Naive B cell (primary cell): Measurements from ENCODE around the gene GPR152. TPM values are rescaled to one million over a fixed set of nuclear protein-coding genes. Genes with fewer than 3 reads are reported as not detected.
"Not testable (repeated sequence)": the region's sequence is repeated elsewhere in the genome, so short reads cannot be mapped to it uniquely, and the experiment has no call there.

Experiments
- ATAC-seq, 2 donors: fragments of 150-1000 bp; cut with Tn5 transposase; 2 replicates each; pipeline ENCODE4 v1.10.0; 2021; ENCODE audit warnings: low read depth in 2 of 2, mild to moderate bottlenecking in 2 of 2, moderate library complexity in 2 of 2
- DNase-seq: peaks from one replicate; pipeline ENCODE4 v3.0.0; 2022
- H3K27ac Mint-ChIP-seq, 6 donors: one replicate each; pipeline ENCODE4 v1.8.0; 2020 to 2022; ENCODE audit warnings: mild to moderate bottlenecking in 6 of 6, mixed read lengths in 6 of 6, moderate library complexity in 5 of 6, inconsistent platforms in 2 of 6
- H3K27me3 Mint-ChIP-seq, 3 donors: one replicate each; pipeline ENCODE4 v1.8.0; 2021 to 2022; ENCODE audit warnings: mixed read lengths in 3 of 3, mild to moderate bottlenecking in 1 of 3
- H3K36me3 Mint-ChIP-seq, 2 donors: one replicate each; pipeline ENCODE4 v1.8.0; 2020 to 2022; ENCODE audit warnings: mixed read lengths in 2 of 2, inconsistent platforms in 1 of 2, mild to moderate bottlenecking in 1 of 2
- H3K4me1 Mint-ChIP-seq, 3 donors: one replicate each; pipeline ENCODE4 v1.8.0; 2020 to 2022; ENCODE audit warnings: mixed read lengths in 3 of 3, inconsistent platforms in 1 of 3, mild to moderate bottlenecking in 1 of 3, moderate library complexity in 1 of 3
- H3K4me3 Mint-ChIP-seq, 8 donors: one replicate each; pipeline ENCODE4 v1.8.0; 2020 to 2022; ENCODE audit warnings: mild to moderate bottlenecking in 8 of 8, mixed read lengths in 8 of 8, moderate library complexity in 8 of 8, inconsistent platforms in 2 of 8
- H3K9me3 Mint-ChIP-seq, 7 donors: one replicate each; pipeline ENCODE4 v1.8.0; 2020 to 2022; ENCODE audit warnings: mixed read lengths in 7 of 7, mild to moderate bottlenecking in 5 of 7, inconsistent platforms in 2 of 7, moderate library complexity in 1 of 7
- polyA plus RNA-seq, 6 donors: library from polyadenylated mRNA; unstranded; fragments of 300-500 nt; fragmentation: Illumina TruSeq; gene quantifications; one replicate each; pipeline ENCODE4 v1.2.3, GENCODE V29; 2021; ENCODE audit warnings: low read depth in 6 of 6

The GPR152 gene
- polyA plus RNA-seq, 6 donors from 2014 or later, result 1.1 to 2.5 (median 1.7) TPM; not detected in 1

- H3K9me3 Mint-ChIP-seq, result no peaks in the 10 kb centered on the region
- DNase-seq, result peak; percentile 57
- H3K27me3 Mint-ChIP-seq, result no peaks in the 10 kb centered on the region
- peak overlapping the region; percentile 80 to 98 (median 94) for H3K4me3 Mint-ChIP-seq
- peak; percentile 38 to 48 for ATAC-seq
- peak overlapping the region in 5 of 6 donors; percentile 63 to 96 (median 92) for H3K27ac Mint-ChIP-seq
- H3K36me3 Mint-ChIP-seq, result peaks cover 0 to 8% of the 10 kb centered on the region in 2 donors
- peaks cover 65 to 95% (median 91%) of the 10 kb centered on the region in 3 donors for H3K4me1 Mint-ChIP-seq
These were observed 42.7 kb downstream of the GPR152 start for GRCh38 chr11:67409781-67410368.

DNA sequence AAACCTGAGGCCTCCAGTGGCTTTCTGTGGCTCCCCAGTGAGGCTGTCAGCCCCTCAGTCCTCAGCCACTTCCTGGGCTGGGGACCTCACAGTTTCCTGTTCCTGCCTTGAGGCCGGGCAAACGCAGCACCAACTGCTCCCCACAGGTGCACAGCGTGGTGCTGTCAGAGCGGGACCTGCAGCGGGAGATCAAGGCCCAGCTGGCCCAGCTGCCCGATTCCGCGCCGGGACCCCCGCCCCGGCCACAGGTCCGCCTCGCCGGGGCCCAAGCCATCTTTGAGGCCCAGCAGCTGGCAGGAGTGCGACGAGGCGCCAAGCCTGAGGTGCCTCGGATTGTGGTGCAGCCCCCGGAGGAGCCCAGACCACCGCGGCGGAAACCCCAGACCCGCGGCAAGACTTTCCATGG lies 43.3 kb downstream of the GPR152 start:
- Mint-ChIP-seq H3K36me3 (peaks cover 0 to 8% of the 10 kb centered on the region in 2 donors), H3K4me1 (peaks cover 70 to 98% (median 91%) of the 10 kb centered on the region in 3 donors), H3K27ac (peak overlapping the region in 4 of 6 donors; percentile 62 to 96 (median 84)), H3K9me3 (no peaks in the 10 kb centered on the region), H3K4me3 (peak overlapping the region; percentile 80 to 98 (median 94)), H3K27me3 (no peaks in the 10 kb centered on the region)
- ATAC-seq (peak; percentile 76 to 80), DNase-seq (peak; percentile 74)

DNA sequence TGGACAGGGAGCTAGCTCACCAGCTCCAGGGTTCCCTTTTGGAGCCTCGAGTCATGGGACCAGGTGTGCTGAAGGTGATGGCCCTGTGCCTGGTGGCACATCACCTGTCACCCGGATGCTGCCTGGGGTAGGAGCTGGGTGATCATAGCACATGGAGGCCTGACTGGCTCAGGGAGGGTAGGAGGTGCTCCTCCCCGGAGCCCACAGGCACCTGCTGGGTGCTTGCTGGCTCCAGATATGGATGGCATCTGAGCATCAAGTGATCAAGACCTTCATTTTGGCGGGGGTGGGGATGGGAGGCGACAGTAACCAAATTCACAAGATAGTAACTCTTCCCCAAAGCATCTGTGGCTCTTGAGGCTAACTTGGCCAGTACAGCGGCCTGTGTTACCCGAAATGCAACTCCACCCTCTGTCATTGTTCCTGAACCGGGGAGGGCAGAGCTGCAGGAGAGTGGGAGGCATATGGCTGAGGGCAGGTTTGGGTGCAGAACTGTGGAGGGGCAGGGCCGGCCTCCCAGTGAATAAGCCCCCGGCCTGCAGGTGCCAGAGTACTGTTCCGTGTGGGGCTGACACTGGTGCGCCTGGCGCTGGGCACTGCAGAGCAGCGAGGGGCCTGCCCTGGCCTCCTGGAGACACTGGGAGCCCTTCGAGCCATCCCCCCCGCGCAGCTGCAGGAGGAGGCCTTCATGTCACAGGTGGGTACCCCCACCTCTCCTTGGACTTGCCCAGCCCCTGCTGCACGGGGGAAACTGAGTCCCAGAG lies 43.9 kb downstream of the GPR152 start:
- peak in 1 of 2 donors; percentile 6 for ATAC-seq
- H3K4me1 Mint-ChIP-seq, result peaks cover 73 to 95% (median 86%) of the 10 kb centered on the region in 3 donors
- no peaks in the 10 kb centered on the region for H3K9me3 Mint-ChIP-seq
- peaks cover 0 to 13% of the 10 kb centered on the region in 2 donors for H3K36me3 Mint-ChIP-seq
- no peaks in the 10 kb centered on the region for H3K27me3 Mint-ChIP-seq
- peak overlapping the region; percentile 54 to 96 (median 81) for H3K27ac Mint-ChIP-seq
- DNase-seq, result no peak
- peak overlapping the region; percentile 75 to 98 (median 90) for H3K4me3 Mint-ChIP-seq

- ATAC-seq (no peak), DNase-seq (no peak)
- Mint-ChIP-seq H3K4me1 (peaks cover 66 to 94% (median 86%) of the 10 kb centered on the region in 3 donors), H3K4me3 (peak overlapping the region; percentile 75 to 98 (median 90)), H3K27ac (peak overlapping the region in 5 of 6 donors; percentile 48 to 95 (median 88)), H3K36me3 (peaks cover 0 to 16% of the 10 kb centered on the region in 2 donors), H3K27me3 (no peaks in the 10 kb centered on the region), H3K9me3 (no peaks in the 10 kb centered on the region)
These were observed 44.8 kb downstream of the GPR152 start for GRCh38 chr11:67407688-67408163.

DNA sequence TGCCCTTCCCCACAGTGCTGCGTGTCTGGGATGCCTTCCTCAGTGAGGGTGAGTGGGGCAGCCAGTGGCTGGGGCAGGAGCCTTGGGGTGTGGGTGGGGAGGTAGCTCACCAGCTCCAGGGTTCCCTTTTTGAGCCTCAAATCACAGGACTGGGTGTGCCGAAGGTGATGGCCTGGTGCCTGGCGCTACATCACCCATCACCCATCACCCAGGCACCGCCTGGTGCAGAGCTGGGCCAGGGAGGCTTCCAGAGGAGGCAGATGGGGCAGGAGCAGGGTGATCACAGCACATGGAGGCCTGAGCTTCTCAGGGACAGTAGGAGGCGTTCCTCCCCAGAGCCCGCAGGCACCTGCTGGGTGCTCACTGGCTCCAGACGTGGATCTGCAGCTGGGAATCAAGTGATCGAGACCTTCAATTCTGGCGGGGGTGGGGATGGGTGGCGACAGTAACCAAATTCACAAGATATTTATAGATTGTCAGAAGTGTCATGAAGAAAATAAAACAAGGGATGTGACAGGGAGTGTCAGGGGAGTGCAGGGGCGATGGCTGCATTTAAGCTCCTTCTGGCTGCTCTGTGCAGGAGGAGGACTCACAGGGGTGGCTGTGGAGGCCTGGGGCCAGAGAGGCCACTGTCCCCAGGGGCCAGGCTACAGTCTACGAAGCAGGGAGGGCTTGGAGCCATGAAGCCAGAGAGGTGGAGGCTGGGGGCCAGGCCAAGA lies 45.4 kb downstream of the GPR152 start:
- Mint-ChIP-seq H3K27ac (peak overlapping the region in 5 of 6 donors; percentile 69 to 95 (median 90)), H3K4me1 (peaks cover 61 to 88% (median 86%) of the 10 kb centered on the region in 3 donors), H3K36me3 (peaks cover 0 to 16% of the 10 kb centered on the region in 2 donors), H3K4me3 (peak overlapping the region; percentile 75 to 98 (median 86)), H3K9me3 (no peaks in the 10 kb centered on the region), H3K27me3 (no peaks in the 10 kb centered on the region)
- DNase-seq (no peak), ATAC-seq (no peak)

DNA sequence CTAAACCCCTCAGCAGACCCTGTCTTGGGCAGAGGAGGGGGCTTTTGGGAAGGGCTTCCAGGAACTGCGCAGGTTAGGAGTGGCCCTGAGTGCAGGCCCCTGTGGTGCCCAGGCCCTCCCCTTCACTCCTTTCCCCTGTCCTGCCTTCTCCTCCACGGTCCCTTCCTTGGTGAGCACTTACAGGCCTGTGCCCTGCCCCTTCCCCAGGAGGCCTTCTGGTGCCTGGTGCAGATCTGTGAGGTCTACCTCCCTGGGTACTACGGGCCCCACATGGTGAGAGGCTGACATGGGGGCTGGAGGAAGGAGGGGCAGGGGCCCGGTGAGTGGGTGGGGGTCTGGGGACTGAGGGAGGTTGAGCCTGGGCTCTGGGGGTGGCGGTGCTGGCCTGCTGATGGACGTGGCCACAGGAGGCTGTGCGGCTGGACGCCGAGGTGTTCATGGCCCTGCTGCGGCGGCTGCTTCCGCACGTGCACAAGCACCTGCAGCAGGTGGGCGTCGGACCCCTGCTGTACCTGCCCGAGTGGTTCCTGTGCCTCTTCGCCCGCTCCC lies 46.0 kb downstream of the GPR152 start:
- DNase-seq (no peak), ATAC-seq (no peak)
- Mint-ChIP-seq H3K27me3 (no peaks in the 10 kb centered on the region), H3K4me3 (peak overlapping the region; percentile 80 to 98 (median 92)), H3K4me1 (peaks cover 56 to 82% (median 82%) of the 10 kb centered on the region in 3 donors), H3K27ac (peak overlapping the region in 4 of 6 donors; percentile 56 to 95 (median 82)), H3K36me3 (peaks cover 0 to 16% of the 10 kb centered on the region in 2 donors), H3K9me3 (no peaks in the 10 kb centered on the region)

DNA sequence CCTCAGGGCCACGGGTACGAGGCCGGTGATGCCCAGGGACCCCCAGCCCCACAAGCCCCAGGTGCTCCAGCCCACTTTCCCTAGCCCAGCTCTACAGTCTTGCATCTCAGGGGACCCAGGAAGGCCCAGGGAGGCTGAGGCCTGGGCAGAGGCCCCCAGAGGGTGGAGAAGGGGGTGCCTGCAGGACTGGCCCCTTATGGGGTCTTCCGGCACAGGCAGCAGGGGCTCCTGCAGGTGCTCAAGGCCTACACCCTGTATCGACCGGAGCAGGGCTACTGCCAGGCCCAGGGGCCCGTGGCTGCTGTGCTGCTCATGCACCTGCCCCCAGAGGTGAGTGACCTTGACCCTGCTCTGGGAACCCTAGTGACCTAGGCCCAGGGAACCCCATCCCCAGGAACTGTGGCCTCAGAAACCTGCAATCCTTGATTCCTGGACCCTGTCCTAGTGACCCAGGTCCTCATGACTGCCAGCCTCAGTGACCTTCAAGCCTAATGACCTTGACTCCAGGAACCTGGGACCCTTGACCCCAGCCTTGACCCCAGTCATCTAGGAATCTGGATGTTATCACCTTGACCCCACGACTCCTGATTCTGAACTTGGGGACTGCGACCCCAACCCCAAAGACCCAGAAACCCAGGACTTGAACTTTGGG lies 46.7 kb downstream of the GPR152 start:
- Mint-ChIP-seq H3K27ac (peak overlapping the region in 4 of 6 donors; percentile 56 to 95 (median 82)), H3K9me3 (no peaks in the 10 kb centered on the region), H3K4me3 (peak overlapping the region; percentile 80 to 98 (median 95)), H3K27me3 (no peaks in the 10 kb centered on the region), H3K4me1 (peaks cover 50 to 78% (median 77%) of the 10 kb centered on the region in 3 donors), H3K36me3 (peaks cover 0 to 16% of the 10 kb centered on the region in 2 donors)
- DNase-seq, result no peak
- no peak for ATAC-seq

GRCh38 chr11:67405196-67405567 lies 47.3 kb downstream of the GPR152 start:
- peaks cover 48 to 78% (median 77%) of the 10 kb centered on the region in 3 donors for H3K4me1 Mint-ChIP-seq
- no peaks in the 10 kb centered on the region for H3K27me3 Mint-ChIP-seq
- H3K9me3 Mint-ChIP-seq, result no peaks in the 10 kb centered on the region
- peak overlapping the region; percentile 80 to 98 (median 95) for H3K4me3 Mint-ChIP-seq
- DNase-seq (no peak), ATAC-seq (no peak)
- peak overlapping the region in 2 of 6 donors; percentile 91 to 95 for H3K27ac Mint-ChIP-seq
- H3K36me3 Mint-ChIP-seq, result peaks cover 4 to 16% of the 10 kb centered on the region in 2 donors

DNA sequence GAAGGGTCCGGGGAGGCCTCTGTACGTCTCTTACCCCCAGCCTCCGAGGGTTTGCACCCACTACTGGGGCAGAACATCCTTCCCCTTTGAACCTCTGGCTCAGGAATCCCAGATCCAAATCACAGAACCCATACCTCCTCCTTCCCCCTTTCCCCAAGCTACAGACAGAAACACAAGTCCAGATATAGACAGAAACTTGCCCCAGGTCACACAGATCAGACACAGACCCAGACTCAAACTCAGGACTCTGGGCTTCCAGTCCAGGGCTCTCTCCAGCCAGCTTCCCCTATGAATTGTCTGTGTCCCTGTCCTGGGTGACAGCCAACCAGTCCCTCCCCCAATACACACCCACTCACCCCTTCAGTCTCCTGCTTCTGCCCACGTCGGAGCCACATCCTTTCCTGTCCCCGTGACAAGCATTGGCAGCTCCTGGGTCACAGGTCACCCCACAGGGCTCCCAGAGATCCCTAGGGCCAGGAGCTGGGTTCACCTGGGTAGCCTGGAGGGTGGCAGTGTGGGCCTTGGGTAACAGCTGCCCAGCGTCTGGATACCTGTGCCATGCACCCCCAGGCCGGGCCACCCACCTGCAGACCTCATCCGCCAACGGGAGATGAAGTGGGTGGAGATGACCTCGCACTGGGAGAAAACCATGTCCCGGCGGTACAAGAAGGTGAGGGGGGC lies 47.9 kb downstream of the GPR152 start:
- Mint-ChIP-seq H3K9me3 (no peaks in the 10 kb centered on the region), H3K27me3 (no peaks in the 10 kb centered on the region), H3K36me3 (peaks cover 4 to 16% of the 10 kb centered on the region in 2 donors), H3K27ac (peak overlapping the region in 4 of 6 donors; percentile 66 to 95 (median 86)), H3K4me3 (peak overlapping the region; percentile 87 to 98 (median 96)), H3K4me1 (peaks cover 42 to 78% (median 72%) of the 10 kb centered on the region in 3 donors)
- DNase-seq (no peak), ATAC-seq (no peak)

DNA sequence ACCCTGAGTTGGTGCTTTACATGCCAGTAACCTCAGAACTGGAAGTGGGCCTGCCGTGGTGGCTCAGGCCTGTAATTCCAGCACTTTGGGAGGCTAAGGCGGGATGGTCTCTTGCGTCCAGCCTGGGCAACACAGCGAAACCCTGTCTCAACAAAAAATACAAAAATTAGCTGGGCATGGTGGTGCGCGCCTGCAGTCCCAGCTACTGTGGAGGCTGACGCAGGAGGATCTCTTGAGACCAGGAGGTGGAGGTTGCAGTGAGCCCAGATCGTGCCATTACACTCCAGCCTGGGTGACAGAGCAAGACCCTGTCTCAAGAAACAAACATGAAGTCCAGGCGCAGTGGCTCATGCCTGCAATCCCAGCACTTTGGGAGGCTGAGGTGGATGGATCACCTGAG lies 49.4 kb downstream of the GPR152 start:
- H3K9me3 Mint-ChIP-seq, DNase-seq, ATAC-seq, H3K27me3 Mint-ChIP-seq: not testable (repeated sequence)
- Mint-ChIP-seq H3K4me1 (peaks cover 35 to 80% (median 58%) of the 10 kb centered on the region in 3 donors), H3K4me3 (peak overlapping the region; percentile 87 to 98 (median 96)), H3K36me3 (peaks cover 4 to 16% of the 10 kb centered on the region in 2 donors), H3K27ac (peak overlapping the region; percentile 88 to 97 (median 94))

- H3K4me1 Mint-ChIP-seq, result peaks cover 34 to 79% (median 58%) of the 10 kb centered on the region in 3 donors
- peak overlapping the region; percentile 87 to 98 (median 94) for H3K4me3 Mint-ChIP-seq
- H3K27me3 Mint-ChIP-seq, ATAC-seq, DNase-seq, H3K9me3 Mint-ChIP-seq: not testable (repeated sequence)
- peaks cover 4 to 16% of the 10 kb centered on the region in 2 donors for H3K36me3 Mint-ChIP-seq
- H3K27ac Mint-ChIP-seq, result peak overlapping the region in 5 of 6 donors; percentile 84 to 95 (median 88)
These were observed 50.2 kb downstream of the GPR152 start for GRCh38 chr11:67402192-67402839.
